Small intestine (tissue), 7 donors: ENCODE measurements around the gene SETD3. TPM values are rescaled to one million over a fixed set of nuclear protein-coding genes. Genes with fewer than 3 reads are reported as not detected.

Source experiments
- DNase-seq, 2 donors: peaks; one replicate each; pipeline versions ENCODE4 v3.0.0 to v3.0.0-alpha.2; 2013
- FAIRE-seq: peaks from 2 replicates; lab custom pipeline; 2012; peaks lifted over from hg19 to GRCh38; lab: Jason Lieb, UNC
- H3K27ac ChIP-seq, 3 donors: one replicate each; pipeline ENCODE4 v1.5.1; 2013; ENCODE audit warnings: low read length in 2 of 3, mild to moderate bottlenecking in 2 of 3, control low read depth in 1 of 3, inconsistent platforms in 1 of 3, low read depth in 1 of 3, moderate library complexity in 1 of 3
- H3K27me3 ChIP-seq, 3 donors: one replicate each; pipeline ENCODE4 v1.6.1; 2013; ENCODE audit warnings: low read length in 3 of 3, inconsistent platforms in 1 of 3; ENCODE audit not compliant: control insufficient read depth in 3 of 3, insufficient read depth in 3 of 3
- H3K36me3 ChIP-seq, 3 donors: one replicate each; pipeline ENCODE4 v1.6.1; 2013; ENCODE audit warnings: low read length in 3 of 3, inconsistent platforms in 1 of 3, low read depth in 1 of 3, mild to moderate bottlenecking in 1 of 3, moderate library complexity in 1 of 3; ENCODE audit not compliant: control insufficient read depth in 3 of 3, insufficient read depth in 2 of 3
- H3K4me1 ChIP-seq, 3 donors: one replicate each; pipeline ENCODE4 v1.6.1; 2013; ENCODE audit warnings: low read length in 2 of 3, inconsistent platforms in 1 of 3, low read depth in 1 of 3, mild to moderate bottlenecking in 1 of 3, moderate library complexity in 1 of 3; ENCODE audit not compliant: control insufficient read depth in 3 of 3, insufficient read depth in 2 of 3
- H3K4me3 ChIP-seq, 3 donors: one replicate each; pipeline ENCODE4 v1.5.1; 2013; ENCODE audit warnings: low read length in 3 of 3, control low read depth in 1 of 3, inconsistent platforms in 1 of 3, low read depth in 1 of 3, mild to moderate bottlenecking in 1 of 3, moderate library complexity in 1 of 3
- H3K9me3 ChIP-seq, 2 donors: one replicate each; pipeline ENCODE4 v1.6.1; 2013; ENCODE audit warnings: low read depth in 1 of 2, low read length in 1 of 2; ENCODE audit not compliant: control insufficient read depth in 2 of 2, insufficient read depth in 1 of 2
- WGBS, 3 donors: extraction: QIAGEN DNeasy Blood & Tissue Kit; methylation state at CpG; one replicate each; pipeline ENCODE4 v1.1.7; 2013; 5-methylcytosine and 5-hydroxymethylcytosine counted together
- polyA plus RNA-seq, 4 donors: library from polyadenylated mRNA; stranded (reverse) in 3 of 4; unstranded in 1 of 4; fragments of 200-250 nt in 3 of 4; fragments of 120-200 nt in 1 of 4; gene quantifications; one replicate each; pipeline versions ENCODE4 v1.2.1 to v1.2.3, GENCODE V29; 2013
- donor health status: healthy with polysubstance abuse.
- donor health status: control.
- donor health status: control.
- donor health status: Bipolar disorder and iron deficiency.
- donor health status: healthy.

The SETD3 gene
- polyA plus RNA-seq, 4 donors: 38.1 to 61.4 (median 50.9) TPM

- Histone ChIP-seq H3K27ac (no peak overlapping the region), H3K27me3 (no peaks in the 10 kb centered on the region), H3K36me3 (peaks cover 5 to 35% (median 15%) of the 10 kb centered on the region in 3 donors), H3K4me3 (no peak overlapping the region), H3K9me3 (no peaks in the 10 kb centered on the region), H3K4me1 (peaks cover 0 to 8% (median 0%) of the 10 kb centered on the region in 3 donors)
- FAIRE-seq (no peak), DNase-seq (no peak)
- WGBS, 3 donors: 83 to 94% (median 90%) methylated on average over 4 of the region's 4 CpGs
Observed at GRCh38 chr14:99463974-99464373, 16.7 kb downstream of the SETD3 start.

DNA sequence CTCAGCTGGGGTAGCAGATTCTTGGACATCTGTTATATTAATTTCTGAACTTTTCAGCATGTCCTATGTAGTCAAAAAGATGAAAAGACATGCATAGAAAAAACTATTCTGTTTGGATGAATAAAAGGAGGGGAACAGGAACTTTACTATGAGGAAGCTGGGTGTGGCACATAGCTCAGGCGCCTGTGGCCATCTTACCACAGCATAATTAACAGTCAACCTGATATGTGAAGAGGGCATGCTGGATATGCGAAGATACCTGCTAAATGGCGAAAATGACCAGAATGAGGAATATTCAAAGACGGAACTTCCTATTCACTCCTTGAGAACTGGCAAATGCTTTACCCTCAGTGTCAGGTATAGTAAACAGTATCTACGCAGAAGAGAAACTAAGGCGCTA, 18.4 kb downstream of the SETD3 start:
- H3K36me3 ChIP-seq: peaks cover 13 to 42% (median 21%) of the 10 kb centered on the region in 3 donors

GRCh38 chr14:99461411-99462085, 19.1 kb downstream of the SETD3 start:
- H3K27me3 ChIP-seq: no peaks in the 10 kb centered on the region
- 87 to 96% (median 92%) methylated on average over 5 of the region's 5 CpGs for WGBS, 3 donors
- H3K4me3 ChIP-seq: no peak overlapping the region
- FAIRE-seq: no peak
- peaks cover 0 to 4% (median 0%) of the 10 kb centered on the region in 3 donors for H3K4me1 ChIP-seq
- H3K27ac ChIP-seq: no peak overlapping the region
- H3K9me3 ChIP-seq: no peaks in the 10 kb centered on the region
- no peak for DNase-seq
- H3K36me3 ChIP-seq: peaks cover 16 to 42% (median 21%) of the 10 kb centered on the region in 3 donors

More for the DNA sequence above, 18.4 kb downstream of the SETD3 start:
- Histone ChIP-seq H3K9me3 (no peaks in the 10 kb centered on the region), H3K27me3 (no peaks in the 10 kb centered on the region), H3K4me3 (no peak overlapping the region), H3K27ac (no peak overlapping the region), H3K4me1 (peaks cover 0 to 6% (median 0%) of the 10 kb centered on the region in 3 donors)
- FAIRE-seq (no peak), DNase-seq (no peak)
- 64 to 74% (median 72%) methylated on average over 6 of the region's 6 CpGs for WGBS, 3 donors

- FAIRE-seq (no peak), DNase-seq (no peak)
- Histone ChIP-seq H3K27ac (no peak overlapping the region), H3K36me3 (peaks cover 16 to 44% (median 21%) of the 10 kb centered on the region in 3 donors), H3K27me3 (no peaks in the 10 kb centered on the region), H3K9me3 (no peaks in the 10 kb centered on the region), H3K4me3 (no peak overlapping the region), H3K4me1 (no peaks in the 10 kb centered on the region)
- WGBS, 3 donors: 89 to 96% (median 96%) methylated on average over 3 of the region's 3 CpGs
Observed at GRCh38 chr14:99460793-99461192, 19.9 kb downstream of the SETD3 start.

- no peaks in the 10 kb centered on the region for H3K27me3 ChIP-seq
Observed at GRCh38 chr14:99459481-99460100, 21.1 kb downstream of the SETD3 start.

DNA sequence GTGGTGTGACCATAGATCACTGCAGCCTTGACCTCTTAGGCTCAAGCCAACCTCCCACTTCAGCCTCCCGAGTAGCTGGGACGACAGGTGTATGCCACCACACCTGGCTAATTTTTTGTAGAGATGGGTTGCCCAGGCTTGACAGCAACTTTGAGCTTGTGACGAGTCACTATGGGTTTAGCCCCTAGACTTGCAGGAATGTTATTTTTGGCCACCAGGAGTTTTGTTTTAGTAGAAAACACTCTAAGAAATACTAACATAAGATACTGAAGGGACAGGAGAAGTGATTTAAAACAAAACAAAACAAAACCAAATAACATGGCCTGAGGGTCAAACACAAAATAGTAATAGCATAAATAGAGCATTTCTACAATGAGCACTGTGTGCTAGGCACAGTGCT, 26.4 kb downstream of the SETD3 start:
- FAIRE-seq (no peak), DNase-seq (no peak)
- H3K4me3 ChIP-seq: no peak overlapping the region
- H3K36me3 ChIP-seq: peaks cover 15 to 44% (median 19%) of the 10 kb centered on the region in 3 donors
- no peaks in the 10 kb centered on the region for H3K27me3 ChIP-seq
- 68 to 91% (median 84%) methylated on average over 3 of the region's 3 CpGs for WGBS, 3 donors
- no peaks in the 10 kb centered on the region for H3K9me3 ChIP-seq
- no peak overlapping the region for H3K27ac ChIP-seq
- no peaks in the 10 kb centered on the region for H3K4me1 ChIP-seq

More at GRCh38 chr14:99459481-99460100, 21.1 kb downstream of the SETD3 start:
- no peak overlapping the region for H3K4me3 ChIP-seq
- WGBS, 3 donors: 85 to 88% (median 85%) methylated on average over 5 of the region's 5 CpGs
- DNase-seq (no peak), FAIRE-seq (no peak)
- no peaks in the 10 kb centered on the region for H3K9me3 ChIP-seq
- H3K4me1 ChIP-seq: no peaks in the 10 kb centered on the region
- H3K36me3 ChIP-seq: peaks cover 14 to 42% (median 20%) of the 10 kb centered on the region in 3 donors
- H3K27ac ChIP-seq: no peak overlapping the region

- no peak overlapping the region for H3K4me3 ChIP-seq
- FAIRE-seq (no peak), DNase-seq (no peak)
- H3K36me3 ChIP-seq: peaks cover 11 to 46% (median 17%) of the 10 kb centered on the region in 3 donors
- no peaks in the 10 kb centered on the region for H3K27me3 ChIP-seq
- no peak overlapping the region for H3K27ac ChIP-seq
- H3K4me1 ChIP-seq: no peaks in the 10 kb centered on the region
- WGBS, 3 donors: 75 to 92% (median 80%) methylated on average over 4 of the region's 4 CpGs
- H3K9me3 ChIP-seq: no peaks in the 10 kb centered on the region
Observed at GRCh38 chr14:99452968-99453367, 27.7 kb downstream of the SETD3 start.

DNA sequence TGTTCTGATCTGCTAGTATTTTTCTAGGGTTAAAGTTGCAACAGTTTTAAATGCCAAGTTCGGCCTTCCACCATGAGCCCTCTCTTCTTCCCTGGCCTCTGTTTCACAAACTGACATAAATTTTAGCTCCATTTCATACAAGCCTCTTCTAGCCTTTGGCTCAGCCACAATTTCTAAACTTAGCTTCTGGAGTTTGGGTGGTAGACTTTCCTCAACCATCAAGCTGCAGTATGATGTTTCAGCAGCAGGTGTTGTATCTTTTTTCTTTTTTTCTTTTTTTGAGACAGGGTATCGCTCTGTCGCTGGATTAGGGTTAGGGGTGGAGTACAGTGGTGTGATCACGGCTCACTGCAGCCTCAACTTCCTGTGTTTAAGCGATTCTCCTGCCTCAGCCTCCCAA, 29.4 kb downstream of the SETD3 start:
- peaks cover 7 to 59% (median 18%) of the 10 kb centered on the region in 3 donors for H3K36me3 ChIP-seq
- 90 to 99% (median 95%) methylated on average over 5 of the region's 5 CpGs for WGBS, 3 donors
- no peak overlapping the region for H3K4me3 ChIP-seq
- H3K9me3 ChIP-seq: no peaks in the 10 kb centered on the region
- no peaks in the 10 kb centered on the region for H3K4me1 ChIP-seq
- no peak for DNase-seq
- no peak overlapping the region for H3K27ac ChIP-seq
- no peaks in the 10 kb centered on the region for H3K27me3 ChIP-seq
- FAIRE-seq: no peak
